BE2C (cell line): Measurements from ENCODE around the gene OPRL1.
"Not testable (repeated sequence)": the region's sequence is repeated elsewhere in the genome, so short reads cannot be mapped to it uniquely, and the experiment has no call there.

ENCODE experiments used
- DNase-seq: peaks from one replicate; pipeline ENCODE4 v3.0.0-alpha.2; 2020
- H3K27me3 ChIP-seq: fragments of 250-450 bp; sonication (Bioruptor Pico); 2 replicates; pipeline ENCODE4 v1.5.1; 2020; ENCODE audit warnings: mild to moderate bottlenecking
- H3K36me3 ChIP-seq: fragments of 250-450 bp; sonication (Bioruptor Pico); 2 replicates; pipeline ENCODE4 v1.5.1; 2020; ENCODE audit warnings: mild to moderate bottlenecking
- H3K4me1 ChIP-seq: fragments of 250-450 bp; sonication (Bioruptor Pico); 2 replicates; pipeline ENCODE4 v1.5.1; 2020
- H3K4me3 ChIP-seq: 2 replicates; pipeline ENCODE4 v1.5.1; 2011; ENCODE audit warnings: low read depth, low read length
- H3K9me3 ChIP-seq: fragments of 250-450 bp; sonication (Bioruptor Pico); 2 replicates; pipeline ENCODE4 v1.5.1; 2020
- CTCF ChIP-seq: IDR thresholded peaks from 2 replicates; pipeline ENCODE4 v1.5.1; 2012; ENCODE audit warnings: mild to moderate bottlenecking, low read depth, low read length

OPRL1 gene

GRCh38 chr20:64119301-64119680 lies 39.4 kb downstream of the OPRL1 start:
- H3K9me3 ChIP-seq = no peaks in the 10 kb centered on the region
- no peaks in the 10 kb centered on the region for H3K27me3 ChIP-seq
- no peaks in the 10 kb centered on the region for H3K36me3 ChIP-seq
- TF ChIP-seq CTCF = no peak
- DNase-seq = no peak
- H3K4me1 ChIP-seq = peaks cover 12% of the 10 kb centered on the region
- no peak overlapping the region for H3K4me3 ChIP-seq

- TF ChIP-seq CTCF = no peak
- Histone ChIP-seq H3K4me1 (peaks cover 11% of the 10 kb centered on the region), H3K36me3 (no peaks in the 10 kb centered on the region), H3K9me3 (no peaks in the 10 kb centered on the region), H3K4me3 (peak overlapping the region; percentile 25), H3K27me3 (no peaks in the 10 kb centered on the region)
- no peak for DNase-seq
These were observed 39.9 kb downstream of the OPRL1 start for GRCh38 chr20:64119681-64120341.

- TF ChIP-seq CTCF = no peak
- no peak for DNase-seq
These were observed 41.7 kb downstream of the OPRL1 start for GRCh38 chr20:64121586-64121985.

GRCh38 chr20:64122927-64123326 lies 43.0 kb downstream of the OPRL1 start:
- not testable (repeated sequence) for H3K27me3 ChIP-seq, DNase-seq
- H3K4me1 ChIP-seq = peaks cover 11% of the 10 kb centered on the region

More at GRCh38 chr20:64121586-64121985, 41.7 kb downstream of the OPRL1 start:
- H3K36me3 ChIP-seq = no peaks in the 10 kb centered on the region
- no peak overlapping the region for H3K4me3 ChIP-seq
- peaks cover 11% of the 10 kb centered on the region for H3K4me1 ChIP-seq
- no peaks in the 10 kb centered on the region for H3K27me3 ChIP-seq
- H3K9me3 ChIP-seq = no peaks in the 10 kb centered on the region

GRCh38 chr20:64123517-64123916 lies 43.6 kb downstream of the OPRL1 start:
- H3K4me1 ChIP-seq = peaks cover 11% of the 10 kb centered on the region
- not testable (repeated sequence) for H3K4me3 ChIP-seq, H3K36me3 ChIP-seq, H3K27me3 ChIP-seq, DNase-seq, H3K9me3 ChIP-seq

More at GRCh38 chr20:64122927-64123326, 43.0 kb downstream of the OPRL1 start:
- H3K36me3 ChIP-seq, H3K4me3 ChIP-seq, H3K9me3 ChIP-seq: not testable (repeated sequence)

GRCh38 chr20:64129146-64129782 lies 49.4 kb downstream of the OPRL1 start:
- Histone ChIP-seq H3K27me3 (no peaks in the 10 kb centered on the region; the same call in 1 of the 2 replicates), H3K36me3 (no peaks in the 10 kb centered on the region), H3K4me1 (no peaks in the 10 kb centered on the region), H3K9me3 (no peaks in the 10 kb centered on the region), H3K4me3 (no peak overlapping the region)
- no peak for DNase-seq
- TF ChIP-seq CTCF = no peak

GRCh38 chr20:64130271-64130670 lies 50.4 kb downstream of the OPRL1 start:
- Histone ChIP-seq H3K4me3 (no peak overlapping the region), H3K9me3 (no peaks in the 10 kb centered on the region), H3K4me1 (no peaks in the 10 kb centered on the region), H3K27me3 (no peaks in the 10 kb centered on the region; the same call in 1 of the 2 replicates), H3K36me3 (no peaks in the 10 kb centered on the region)
- no peak for DNase-seq
- TF ChIP-seq CTCF = no peak
